ENCODE results near the gene HAGHL.

DNA sequence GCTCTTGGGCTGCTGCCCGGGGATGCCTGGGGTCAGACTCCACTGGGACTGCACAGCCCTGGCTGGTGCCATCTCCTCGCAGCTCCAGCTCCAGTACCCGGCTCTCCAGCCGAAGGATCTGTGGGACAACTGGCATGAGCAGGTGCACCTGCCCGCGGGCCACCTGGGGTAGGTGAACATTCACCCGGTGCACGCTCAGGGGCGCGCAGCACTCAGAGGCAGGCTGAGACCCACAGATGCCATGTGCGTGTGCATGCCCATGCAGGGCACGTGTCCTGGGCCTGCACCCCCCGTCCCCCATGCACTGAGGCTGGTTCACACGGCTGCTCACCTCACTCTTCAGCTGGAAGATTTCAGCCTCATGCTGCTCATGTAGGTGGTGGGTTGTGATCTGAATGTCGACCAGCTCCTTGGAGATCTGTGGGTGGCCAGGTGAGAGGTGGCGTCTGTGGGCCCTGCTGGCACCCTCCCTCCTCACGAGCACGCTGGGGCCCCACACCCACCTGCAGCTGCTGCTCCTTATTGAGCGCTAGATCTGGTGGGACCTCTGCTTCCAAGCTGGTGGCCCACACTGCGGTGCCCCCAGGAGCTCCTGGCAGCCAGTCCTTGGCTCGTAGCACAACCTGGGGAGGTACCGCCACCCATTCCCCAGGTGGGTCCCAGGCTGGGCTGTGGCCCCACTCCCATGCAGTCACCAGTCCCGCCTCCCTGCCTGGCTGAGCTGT lies 1.3 kb upstream of the HAGHL start:
- TF ChIP-seq, protein P1, sequence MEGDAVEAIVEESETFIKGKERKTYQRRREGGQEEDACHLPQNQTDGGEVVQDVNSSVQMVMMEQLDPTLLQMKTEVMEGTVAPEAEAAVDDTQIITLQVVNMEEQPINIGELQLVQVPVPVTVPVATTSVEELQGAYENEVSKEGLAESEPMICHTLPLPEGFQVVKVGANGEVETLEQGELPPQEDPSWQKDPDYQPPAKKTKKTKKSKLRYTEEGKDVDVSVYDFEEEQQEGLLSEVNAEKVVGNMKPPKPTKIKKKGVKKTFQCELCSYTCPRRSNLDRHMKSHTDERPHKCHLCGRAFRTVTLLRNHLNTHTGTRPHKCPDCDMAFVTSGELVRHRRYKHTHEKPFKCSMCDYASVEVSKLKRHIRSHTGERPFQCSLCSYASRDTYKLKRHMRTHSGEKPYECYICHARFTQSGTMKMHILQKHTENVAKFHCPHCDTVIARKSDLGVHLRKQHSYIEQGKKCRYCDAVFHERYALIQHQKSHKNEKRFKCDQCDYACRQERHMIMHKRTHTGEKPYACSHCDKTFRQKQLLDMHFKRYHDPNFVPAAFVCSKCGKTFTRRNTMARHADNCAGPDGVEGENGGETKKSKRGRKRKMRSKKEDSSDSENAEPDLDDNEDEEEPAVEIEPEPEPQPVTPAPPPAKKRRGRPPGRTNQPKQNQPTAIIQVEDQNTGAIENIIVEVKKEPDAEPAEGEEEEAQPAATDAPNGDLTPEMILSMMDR (IDR thresholded peaks at IDR 0.05; ENCODE audit: low read length), result no peak
- TF ChIP-seq EZH2 (IDR thresholded peaks at IDR 0.05; ENCODE audit: borderline replicate concordance, low read length), result no peak

Measured in OCI-LY1 (cell line).